ENCODE measurements around the gene PDE11A.

DNA sequence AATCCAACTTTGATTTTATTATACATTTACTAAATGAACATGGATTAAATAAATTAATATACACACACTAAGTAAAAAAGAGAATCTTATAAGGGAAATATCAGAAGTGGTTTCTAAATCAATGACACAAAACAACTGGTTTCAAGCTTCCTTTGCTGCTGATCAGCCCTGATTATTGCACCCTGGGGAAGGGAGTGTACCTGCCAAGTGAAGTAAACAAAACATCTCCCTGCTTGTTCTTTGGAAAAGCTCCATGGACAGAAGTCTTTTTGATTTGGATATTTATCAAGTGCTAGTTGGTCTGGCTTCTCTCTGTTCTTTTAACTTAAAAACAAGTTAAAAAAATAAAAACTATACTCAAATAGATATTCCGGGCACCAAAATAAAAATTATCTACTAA, 190.1 kb downstream of the PDE11A start:
- TF ChIP-seq, protein P1, sequence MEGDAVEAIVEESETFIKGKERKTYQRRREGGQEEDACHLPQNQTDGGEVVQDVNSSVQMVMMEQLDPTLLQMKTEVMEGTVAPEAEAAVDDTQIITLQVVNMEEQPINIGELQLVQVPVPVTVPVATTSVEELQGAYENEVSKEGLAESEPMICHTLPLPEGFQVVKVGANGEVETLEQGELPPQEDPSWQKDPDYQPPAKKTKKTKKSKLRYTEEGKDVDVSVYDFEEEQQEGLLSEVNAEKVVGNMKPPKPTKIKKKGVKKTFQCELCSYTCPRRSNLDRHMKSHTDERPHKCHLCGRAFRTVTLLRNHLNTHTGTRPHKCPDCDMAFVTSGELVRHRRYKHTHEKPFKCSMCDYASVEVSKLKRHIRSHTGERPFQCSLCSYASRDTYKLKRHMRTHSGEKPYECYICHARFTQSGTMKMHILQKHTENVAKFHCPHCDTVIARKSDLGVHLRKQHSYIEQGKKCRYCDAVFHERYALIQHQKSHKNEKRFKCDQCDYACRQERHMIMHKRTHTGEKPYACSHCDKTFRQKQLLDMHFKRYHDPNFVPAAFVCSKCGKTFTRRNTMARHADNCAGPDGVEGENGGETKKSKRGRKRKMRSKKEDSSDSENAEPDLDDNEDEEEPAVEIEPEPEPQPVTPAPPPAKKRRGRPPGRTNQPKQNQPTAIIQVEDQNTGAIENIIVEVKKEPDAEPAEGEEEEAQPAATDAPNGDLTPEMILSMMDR (IDR thresholded peaks at IDR 0.05; ENCODE audit: low read depth, low read length, missing input control) = no peak
- TF ChIP-seq FOXA1 (IDR thresholded peaks at IDR 0.05) (no peak), YY1 (IDR thresholded peaks at IDR 0.05) (peak; percentile 25), SP1 (IDR thresholded peaks at IDR 0.05) (peak; percentile 25), NR2F2 (IDR thresholded peaks at IDR 0.05) (no peak)
- TF ChIP-seq, protein P2, sequence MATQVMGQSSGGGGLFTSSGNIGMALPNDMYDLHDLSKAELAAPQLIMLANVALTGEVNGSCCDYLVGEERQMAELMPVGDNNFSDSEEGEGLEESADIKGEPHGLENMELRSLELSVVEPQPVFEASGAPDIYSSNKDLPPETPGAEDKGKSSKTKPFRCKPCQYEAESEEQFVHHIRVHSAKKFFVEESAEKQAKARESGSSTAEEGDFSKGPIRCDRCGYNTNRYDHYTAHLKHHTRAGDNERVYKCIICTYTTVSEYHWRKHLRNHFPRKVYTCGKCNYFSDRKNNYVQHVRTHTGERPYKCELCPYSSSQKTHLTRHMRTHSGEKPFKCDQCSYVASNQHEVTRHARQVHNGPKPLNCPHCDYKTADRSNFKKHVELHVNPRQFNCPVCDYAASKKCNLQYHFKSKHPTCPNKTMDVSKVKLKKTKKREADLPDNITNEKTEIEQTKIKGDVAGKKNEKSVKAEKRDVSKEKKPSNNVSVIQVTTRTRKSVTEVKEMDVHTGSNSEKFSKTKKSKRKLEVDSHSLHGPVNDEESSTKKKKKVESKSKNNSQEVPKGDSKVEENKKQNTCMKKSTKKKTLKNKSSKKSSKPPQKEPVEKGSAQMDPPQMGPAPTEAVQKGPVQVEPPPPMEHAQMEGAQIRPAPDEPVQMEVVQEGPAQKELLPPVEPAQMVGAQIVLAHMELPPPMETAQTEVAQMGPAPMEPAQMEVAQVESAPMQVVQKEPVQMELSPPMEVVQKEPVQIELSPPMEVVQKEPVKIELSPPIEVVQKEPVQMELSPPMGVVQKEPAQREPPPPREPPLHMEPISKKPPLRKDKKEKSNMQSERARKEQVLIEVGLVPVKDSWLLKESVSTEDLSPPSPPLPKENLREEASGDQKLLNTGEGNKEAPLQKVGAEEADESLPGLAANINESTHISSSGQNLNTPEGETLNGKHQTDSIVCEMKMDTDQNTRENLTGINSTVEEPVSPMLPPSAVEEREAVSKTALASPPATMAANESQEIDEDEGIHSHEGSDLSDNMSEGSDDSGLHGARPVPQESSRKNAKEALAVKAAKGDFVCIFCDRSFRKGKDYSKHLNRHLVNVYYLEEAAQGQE (IDR thresholded peaks at IDR 0.05) = no peak
- TF ChIP-seq, protein P3, sequence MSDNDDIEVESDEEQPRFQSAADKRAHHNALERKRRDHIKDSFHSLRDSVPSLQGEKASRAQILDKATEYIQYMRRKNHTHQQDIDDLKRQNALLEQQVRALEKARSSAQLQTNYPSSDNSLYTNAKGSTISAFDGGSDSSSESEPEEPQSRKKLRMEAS (IDR thresholded peaks at IDR 0.05) = no peak
